Pancreas (tissue), 10 donors: ENCODE data around the gene WNT16. TPM values are rescaled to one million over a fixed set of nuclear protein-coding genes. Genes with fewer than 3 reads are reported as not detected.

Source experiments
- ATAC-seq, 4 donors: fragments of 200-7000 bp; cut with Tn5 transposase; one replicate each; pipeline versions ENCODE4 v1.8.0 to v1.9.1; 2020; ENCODE audit warnings: mild to moderate bottlenecking in 4 of 4, moderate library complexity in 4 of 4
- DNase-seq, 6 donors: peaks; one replicate each; pipeline ENCODE4 v3.0.0-alpha.2; 2020
- FAIRE-seq: peaks from 2 replicates; lab custom pipeline; 2012; peaks lifted over from hg19 to GRCh38; lab: Jason Lieb, UNC
- H3K27ac ChIP-seq, 4 donors: fragments of 200-600 bp; sonication (generic); 1 replicate in 3 of 4; 2 replicates in 1 of 4; pipeline versions ENCODE4 v1.5.0 to v1.8.0; 2020
- H3K27me3 ChIP-seq, 4 donors: fragments of 200-600 bp; one replicate each; pipeline ENCODE4 v1.8.0; 2021
- H3K36me3 ChIP-seq, 3 donors: fragments of 200-600 bp; sonication (generic) in 1 of 3; one replicate each; pipeline versions ENCODE4 v1.5.0 to v1.8.0; 2020 to 2021
- H3K4me1 ChIP-seq, 3 donors: fragments of 200-600 bp; one replicate each; pipeline ENCODE4 v1.8.0; 2021
- H3K4me3 ChIP-seq, 4 donors: fragments of 200-600 bp; sonication (generic) in 2 of 4; one replicate each; pipeline versions ENCODE4 v1.5.0 to v1.8.0; 2020 to 2021
- H3K9me3 ChIP-seq, 4 donors: fragments of 200-600 bp; one replicate each; pipeline ENCODE4 v1.8.0; 2021
- CTCF ChIP-seq, 4 donors: fragments of 200-600 bp; sonication (generic) in 3 of 4; IDR thresholded peaks; one replicate each; pipeline versions ENCODE4 v1.5.0 to v1.8.0; 2021; ENCODE audit warnings: antibody characterized with exemption in 4 of 4
- WGBS, 2 donors: extraction: QIAGEN DNeasy Blood & Tissue Kit; methylation state at CpG; one replicate each; pipeline ENCODE4 v1.1.7; 2013; 5-methylcytosine and 5-hydroxymethylcytosine counted together
- intact Hi-C, 3 donors: fragments of 100-400 bp; cut with DNase I; formaldehyde crosslinking; loops; one replicate each; pipeline versions ENCODE4 v1.11.1 to v1.14.2; 2022
- polyA plus RNA-seq, 2 donors: library from polyadenylated mRNA; stranded (reverse); fragments of 200-250 nt; gene quantifications; one replicate each; pipeline ENCODE4 v1.2.3, GENCODE V29; 2013
- total RNA-seq, 6 donors: library from RNA; stranded (reverse); fragmentation: NEBNext Ultra II Directional in 4 of 6; extraction: Animal tissue kit (Norgen Biotek cat#: 25700) in 4 of 6; gene quantifications; one replicate each; pipeline versions ENCODE4 v1.2.1 to v1.2.4, GENCODE V29; 2021 to 2023
- donor health status: healthy with polysubstance abuse.
- donor health status: DM: no; HTN: no; CAD: no; lungs with moderate emphysema.
- donor health status: DM: no; HTN: no; CAD: no.
- donor health status: control.
- donor health status: control.
- donor health status: Bipolar disorder and iron deficiency.
- donor health status: DM: yes; HTN: yes; CAD: no.
- donor health status: DM: no; HTN: no; CAD: no.
- donor health status: DM: no; HTN: no; CAD: no.
- donor health status: DM: yes; HTN: yes; CAD: no.

Gene WNT16
- total and polyA plus RNA-seq, 8 donors: 0.05 to 0.06 TPM; not detected in 6

DNA sequence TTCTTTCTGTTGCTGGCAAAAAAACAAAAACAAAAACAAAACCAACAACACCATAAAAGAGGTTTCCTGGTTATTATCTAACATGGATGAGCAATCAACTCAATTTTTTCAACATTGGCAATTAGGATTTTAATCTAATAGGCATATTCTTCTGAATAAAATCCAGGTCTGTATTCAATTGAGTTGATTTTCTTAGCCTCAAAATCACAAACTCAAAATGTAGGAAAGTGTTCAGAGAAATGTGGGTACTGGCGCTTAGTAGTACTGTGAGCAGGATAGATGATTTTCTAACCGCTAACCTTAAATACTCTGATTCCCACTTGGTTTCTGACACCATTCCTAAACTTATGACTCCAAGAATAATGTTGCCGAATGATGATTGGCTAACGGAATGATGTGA, 5.6 kb downstream of the WNT16 start:
- ATAC-seq: no peak
- Histone ChIP-seq H3K9me3 (no peaks in the 10 kb centered on the region), H3K4me1 (peaks cover 0 to 11% (median 8%) of the 10 kb centered on the region in 3 donors), H3K27ac (no peak overlapping the region), H3K27me3 (peaks cover 6 to 55% (median 18%) of the 10 kb centered on the region in 4 donors), H3K4me3 (no peak overlapping the region), H3K36me3 (no peaks in the 10 kb centered on the region)
- no peak for DNase-seq
- intact Hi-C loops: no loop called here
- no peak for FAIRE-seq
- no peak for TF ChIP-seq CTCF (IDR thresholded peaks at IDR 0.05)
- 96% methylated on average over 4 of the region's 4 CpGs for WGBS, 2 donors

- no peak for ATAC-seq
- Histone ChIP-seq H3K4me1 (peaks cover 0 to 4% (median 3%) of the 10 kb centered on the region in 3 donors), H3K9me3 (no peaks in the 10 kb centered on the region), H3K36me3 (no peaks in the 10 kb centered on the region), H3K27ac (no peak overlapping the region), H3K4me3 (no peak overlapping the region), H3K27me3 (peaks cover 0 to 50% (median 17%) of the 10 kb centered on the region in 4 donors)
- no peak for TF ChIP-seq CTCF (IDR thresholded peaks at IDR 0.05)
- FAIRE-seq: no peak
- WGBS, 2 donors: 74 to 82% methylated on average over 10 of the region's 10 CpGs
- no peak for DNase-seq
- intact Hi-C loops: no loop called here
Measured at GRCh38 chr7:121334875-121335648, 6.3 kb downstream of the WNT16 start.

GRCh38 chr7:121336579-121336978, 7.8 kb downstream of the WNT16 start:
- no peak for TF ChIP-seq CTCF (IDR thresholded peaks at IDR 0.05)
- 55 to 74% methylated on average over 3 of the region's 3 CpGs for WGBS, 2 donors

DNA sequence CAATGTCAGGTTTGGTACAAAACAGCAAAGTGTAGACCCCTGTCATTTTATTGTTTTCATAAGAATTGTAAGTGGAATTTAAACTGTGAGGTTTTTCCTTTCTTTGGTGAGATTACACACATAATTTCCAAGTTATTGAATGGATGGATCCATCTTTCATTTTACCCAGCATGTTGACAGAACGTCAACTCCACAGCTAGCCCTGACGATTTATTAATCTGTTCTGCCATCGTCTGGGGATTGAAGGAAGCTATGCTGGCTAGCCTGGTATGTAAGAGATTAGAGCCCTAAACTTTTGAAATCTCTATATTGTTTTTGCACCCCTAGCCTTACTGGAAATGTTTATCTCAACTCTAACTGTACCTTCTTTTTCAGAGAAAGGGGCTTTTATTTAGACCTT, 8.6 kb downstream of the WNT16 start:
- intact Hi-C loops: no loop called here
- no peaks in the 10 kb centered on the region for H3K36me3 ChIP-seq
- no peaks in the 10 kb centered on the region for H3K4me1 ChIP-seq
- WGBS, 2 donors: 11 to 14% methylated on average over 3 of the region's 3 CpGs
- no peak overlapping the region for H3K27ac ChIP-seq
- no peak for DNase-seq
- H3K27me3 ChIP-seq: peaks cover 0 to 29% (median 7%) of the 10 kb centered on the region in 4 donors
- FAIRE-seq: no peak
- TF ChIP-seq CTCF (IDR thresholded peaks at IDR 0.05): no peak
- H3K9me3 ChIP-seq: no peaks in the 10 kb centered on the region
- H3K4me3 ChIP-seq: no peak overlapping the region
- peak in 3 of 4 donors; percentile 30 to 65 (median 60) for ATAC-seq

More at GRCh38 chr7:121336579-121336978, 7.8 kb downstream of the WNT16 start:
- H3K27me3 ChIP-seq: peaks cover 0 to 37% (median 12%) of the 10 kb centered on the region in 4 donors
- H3K4me3 ChIP-seq: no peak overlapping the region
- intact Hi-C loops: no loop called here
- ATAC-seq: no peak
- no peaks in the 10 kb centered on the region for H3K36me3 ChIP-seq
- no peaks in the 10 kb centered on the region for H3K4me1 ChIP-seq
- FAIRE-seq: no peak
- no peaks in the 10 kb centered on the region for H3K9me3 ChIP-seq
- no peak overlapping the region for H3K27ac ChIP-seq
- DNase-seq: no peak

DNA sequence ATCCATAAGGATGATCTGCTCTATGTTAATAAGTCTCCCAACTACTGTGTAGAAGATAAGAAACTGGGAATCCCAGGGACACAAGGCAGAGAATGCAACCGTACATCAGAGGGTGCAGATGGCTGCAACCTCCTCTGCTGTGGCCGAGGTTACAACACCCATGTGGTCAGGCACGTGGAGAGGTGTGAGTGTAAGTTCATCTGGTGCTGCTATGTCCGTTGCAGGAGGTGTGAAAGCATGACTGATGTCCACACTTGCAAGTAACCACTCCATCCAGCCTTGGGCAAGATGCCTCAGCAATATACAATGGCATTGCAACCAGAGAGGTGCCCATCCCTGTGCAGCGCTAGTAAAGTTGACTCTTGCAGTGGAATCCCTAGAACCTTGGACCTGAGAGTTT, 10.3 kb downstream of the WNT16 start:
- H3K36me3 ChIP-seq: no peaks in the 10 kb centered on the region
- no peak for TF ChIP-seq CTCF (IDR thresholded peaks at IDR 0.05)
- 64 to 68% methylated on average over 5 of the region's 5 CpGs for WGBS, 2 donors
- intact Hi-C loops: no loop called here
- no peaks in the 10 kb centered on the region for H3K9me3 ChIP-seq
- H3K4me1 ChIP-seq: no peaks in the 10 kb centered on the region
- H3K27ac ChIP-seq: no peak overlapping the region
- DNase-seq: no peak
- no peak for ATAC-seq
- FAIRE-seq: no peak
- H3K4me3 ChIP-seq: no peak overlapping the region
- H3K27me3 ChIP-seq: peaks cover 0 to 14% (median 3%) of the 10 kb centered on the region in 4 donors
